ENCODE results near the gene MAD1L1. TPM values are rescaled to one million over a fixed set of nuclear protein-coding genes. Genes with fewer than 3 reads are reported as not detected.
"Not testable (repeated sequence)": the region's sequence is repeated elsewhere in the genome, so short reads cannot be mapped to it uniquely, and the experiment has no call there.

Gene MAD1L1
- total and polyA plus RNA-seq, 2 of the 13 experiments (the other 11 are each of a cell fraction or from before 2014, with no cell fraction given): 17.4 to 64.7 TPM

- peak; percentile 70; the same call in 1 of the 2 replicates for TF ChIP-seq PATZ1 (CRISPR knock-in tag; IDR thresholded peaks at IDR 0.05)
Measured at GRCh38 chr7:1876641-1877040, 356.1 kb downstream of the MAD1L1 start (continued).

GRCh38 chr7:1875392-1876199, 357.1 kb downstream of the MAD1L1 start:
- POLR2A ChIA-PET; H3K9me3 ChIP-seq (ENCODE audit: low read length); H3K79me2 ChIP-seq (ENCODE audit: insufficient read depth, low read length); H3K36me3 ChIP-seq (replicated peaks in 1 of 2; ENCODE audit: control insufficient read depth in 1 of 2, insufficient read depth in 2 of 2, low read length in 2 of 2); H4K20me1 ChIP-seq (ENCODE audit: insufficient read depth, low read length); H2AFZ ChIP-seq (ENCODE audit: low read length); in situ Hi-C loops (cut with HindIII; ENCODE audit: extremely low pct_ligation_motif_present, low pct_unique_long_range_greater_than_20kb); intact Hi-C loops (cut with micrococcal nuclease; ENCODE audit: unreplicated experiment); BruUV-seq (replicated peaks); H3K27me3 ChIP-seq (ENCODE audit: control insufficient read depth in 1 of 2, insufficient read depth in 2 of 2, low read length in 2 of 2); CTCF ChIA-PET (ENCODE audit: low intra/inter-chr PET ratio, low total read pairs): not testable (repeated sequence)
- peak; percentile 56 for DNase-seq (ENCODE audit: low spot score)
- Histone ChIP-seq H3K4me1 (ENCODE audit: insufficient read depth, low read length) (peaks cover 57% of the 10 kb centered on the region), H3K9ac (ENCODE audit: insufficient read depth, low read depth, low read length) (peak overlapping the region; percentile 29; the same call in 1 of the 2 replicates), H3K27ac (ENCODE audit: extremely low read length, insufficient read depth, low read length) (peak overlapping the region; percentile 79), H3K4me3 (replicated peaks in 1 of 3; ENCODE audit: insufficient read depth in 1 of 3, low read depth in 2 of 3, low read length in 3 of 3) (peak overlapping the region; percentile 9 to 52 (median 21); a peak in 4 of 6 replicates), H3K4me2 (ENCODE audit: low read depth, low read length) (peak overlapping the region; percentile 73)
- peak; percentile 88 for FAIRE-seq
- peak; percentile 91 for ATAC-seq
- 15% methylated on average over 22 of the region's 29 CpGs for WGBS (ENCODE audit: low lambda C conversion rate)
- peak; percentile 18; the same call in 1 of the 2 replicates for TF ChIP-seq ZNF614 (CRISPR knock-in tag; IDR thresholded peaks at IDR 0.05; ENCODE audit: borderline replicate concordance)
- TF ChIP-seq NR2F1 (CRISPR knock-in tag; IDR thresholded peaks at IDR 0.05): 0 out of 4 replicates have a peak, but pooled peaks of 1 of the 2 experiments have one; percentile 36
- peak; percentile 36; the same call in 1 of the 2 replicates for TF ChIP-seq HNF1B (CRISPR knock-in tag; IDR thresholded peaks at IDR 0.05)
- peak; percentile 60; the same call in 1 of the 2 replicates for TF ChIP-seq ARID4A (CRISPR knock-in tag; IDR thresholded peaks at IDR 0.05; ENCODE audit: borderline replicate concordance)
- peak; percentile 70 for TF ChIP-seq HNF4A (CRISPR knock-in tag; IDR thresholded peaks at IDR 0.05)
- TF ChIP-seq ELF3 (CRISPR knock-in tag; IDR thresholded peaks at IDR 0.05): 0 out of 2 replicates have a peak, but pooled peaks have one; percentile 14
- TF ChIP-seq KAT8 (CRISPR knock-in tag; IDR thresholded peaks at IDR 0.05): 0 out of 2 replicates have a peak, but pooled peaks have one; percentile 24
- peak; percentile 23 for TF ChIP-seq XRCC5 (optimal IDR thresholded peaks at IDR 0.05; ENCODE audit: low read length)
- TF ChIP-seq PHF21A (CRISPR knock-in tag; IDR thresholded peaks at IDR 0.05): peak; percentile 60
- 0 out of 2 replicates have a peak, but pooled peaks have one; percentile 10 for TF ChIP-seq RAD21 (CRISPR knock-in tag; IDR thresholded peaks at IDR 0.05)
- peak; percentile 8; the same call in 1 of the 2 replicates for TF ChIP-seq YEATS4 (CRISPR knock-in tag; IDR thresholded peaks at IDR 0.05; ENCODE audit: borderline replicate concordance)
- TF ChIP-seq GATAD1 (CRISPR knock-in tag; IDR thresholded peaks at IDR 0.05): peak; percentile 25; the same call in 1 of the 2 replicates
- TF ChIP-seq ARNTL (CRISPR knock-in tag; IDR thresholded peaks at IDR 0.05): peak; percentile 57

Data from HepG2 (cell line).